ENCODE measurements around the gene C1GALT1C1.

The C1GALT1C1 gene

DNA sequence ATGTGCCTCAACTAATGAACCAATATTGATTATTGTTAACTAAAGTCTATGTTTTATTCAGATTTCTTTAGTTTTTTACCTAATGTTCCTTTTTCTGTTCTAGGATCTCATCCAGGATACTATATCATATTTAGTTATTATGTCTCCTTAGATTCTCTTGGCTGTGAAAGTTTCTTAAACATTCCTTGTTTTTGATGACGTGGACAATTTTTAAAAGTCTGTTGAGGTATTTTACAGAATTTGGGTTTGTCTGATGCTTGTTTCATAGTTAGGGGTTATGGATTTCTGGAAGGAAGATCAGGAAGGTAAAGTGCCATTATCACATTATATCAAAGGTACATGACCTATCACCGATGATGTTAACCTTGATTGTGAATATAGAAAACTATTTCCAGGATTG is 44.2 kb downstream of the C1GALT1C1 start:
- no peak for DNase-seq (ENCODE audit: low read depth in 2 of 2)

Data from activated CD4-positive, alpha-beta T cell treated with anti-CD3 and anti-CD28 coated beads for 24 hours (primary cell).